ENCODE measurements around the gene HCRTR2. TPM values are rescaled to one million over a fixed set of nuclear protein-coding genes. Genes with fewer than 3 reads are reported as not detected.
"Not testable (repeated sequence)": the region's sequence is repeated elsewhere in the genome, so short reads cannot be mapped to it uniquely, and the experiment has no call there.

The HCRTR2 gene
- total RNA-seq, 1 donor from 2014 or later: not detected

GRCh38 chr6:55220961-55221360 is 46.6 kb downstream of the HCRTR2 start:
- intact Hi-C loops (cut with micrococcal nuclease): no loop called here
- ChIA-PET CTCF (no interaction called here), POLR2A (no interaction called here)
- Mint-ChIP-seq H3K9me3 (peaks cover 13% of the 10 kb centered on the region), H3K4me3 (no peak overlapping the region), H3K27me3 (no peaks in the 10 kb centered on the region), H3K36me3 (ENCODE audit: low read depth) (no peaks in the 10 kb centered on the region), H3K4me1 (no peaks in the 10 kb centered on the region), H3K27ac (no peak overlapping the region)
- DNase-seq (no peak), ATAC-seq (ENCODE audit: low read depth) (no peak)
- TF ChIP-seq CTCF (IDR thresholded peaks at IDR 0.05): no peak

GRCh38 chr6:55227862-55228261 is 53.5 kb downstream of the HCRTR2 start:
- Mint-ChIP-seq H3K9me3 (peaks cover 18% of the 10 kb centered on the region), H3K27ac (no peak overlapping the region), H3K27me3 (no peaks in the 10 kb centered on the region), H3K36me3 (ENCODE audit: low read depth) (no peaks in the 10 kb centered on the region), H3K4me3 (no peak overlapping the region), H3K4me1 (no peaks in the 10 kb centered on the region)
- ATAC-seq (ENCODE audit: low read depth) (no peak), DNase-seq (no peak)
- intact Hi-C loops (cut with micrococcal nuclease): no loop called here
- POLR2A ChIA-PET: no interaction called here
- no peak for TF ChIP-seq CTCF (IDR thresholded peaks at IDR 0.05)
- CTCF ChIA-PET: no interaction called here

- DNase-seq (no peak), ATAC-seq (ENCODE audit: low read depth) (no peak)
- H3K4me1 Mint-ChIP-seq: no peaks in the 10 kb centered on the region
- H3K9me3 Mint-ChIP-seq: peaks cover 6% of the 10 kb centered on the region
- H3K27ac Mint-ChIP-seq: no peak overlapping the region
- no peaks in the 10 kb centered on the region for H3K27me3 Mint-ChIP-seq
- H3K4me3 Mint-ChIP-seq: no peak overlapping the region
- intact Hi-C loops (cut with micrococcal nuclease): no loop called here
- no peak for TF ChIP-seq CTCF (IDR thresholded peaks at IDR 0.05)
- CTCF ChIA-PET: no interaction called here
- POLR2A ChIA-PET: no interaction called here
- H3K36me3 Mint-ChIP-seq (ENCODE audit: low read depth): no peaks in the 10 kb centered on the region
Measured at GRCh38 chr6:55239099-55239498, 64.8 kb downstream of the HCRTR2 start.

- DNase-seq; CTCF ChIA-PET; H3K27me3 Mint-ChIP-seq; H3K9me3 Mint-ChIP-seq; POLR2A ChIA-PET; H3K4me3 Mint-ChIP-seq; intact Hi-C loops (cut with micrococcal nuclease); H3K36me3 Mint-ChIP-seq (ENCODE audit: low read depth); ATAC-seq (ENCODE audit: low read depth); H3K4me1 Mint-ChIP-seq; H3K27ac Mint-ChIP-seq: not testable (repeated sequence)
Measured at GRCh38 chr6:55240975-55241605, 66.8 kb downstream of the HCRTR2 start.

- Mint-ChIP-seq H3K9me3 (peaks cover 4% of the 10 kb centered on the region), H3K27me3 (no peaks in the 10 kb centered on the region), H3K4me1 (no peaks in the 10 kb centered on the region), H3K27ac (no peak overlapping the region), H3K4me3 (no peak overlapping the region), H3K36me3 (ENCODE audit: low read depth) (no peaks in the 10 kb centered on the region)
- DNase-seq: no peak
- ATAC-seq (ENCODE audit: low read depth): no peak
- TF ChIP-seq CTCF (IDR thresholded peaks at IDR 0.05): no peak
- ChIA-PET CTCF (no interaction called here), POLR2A (no interaction called here)
- intact Hi-C loops (cut with micrococcal nuclease): no loop called here
Measured at GRCh38 chr6:55250400-55250799, 76.1 kb downstream of the HCRTR2 start.

GRCh38 chr6:55255113-55255512 is 80.8 kb downstream of the HCRTR2 start:
- H3K27ac Mint-ChIP-seq: no peak overlapping the region
- CTCF ChIA-PET: no interaction called here
- intact Hi-C loops (cut with micrococcal nuclease): no loop called here
- H3K4me1 Mint-ChIP-seq: no peaks in the 10 kb centered on the region
- no peaks in the 10 kb centered on the region for H3K27me3 Mint-ChIP-seq
- H3K9me3 Mint-ChIP-seq: peaks cover 4% of the 10 kb centered on the region
- DNase-seq (no peak), ATAC-seq (ENCODE audit: low read depth) (no peak)
- no peak for TF ChIP-seq CTCF (IDR thresholded peaks at IDR 0.05)
- POLR2A ChIA-PET: no interaction called here
- H3K36me3 Mint-ChIP-seq (ENCODE audit: low read depth): no peaks in the 10 kb centered on the region
- no peak overlapping the region for H3K4me3 Mint-ChIP-seq
